Measurements from ENCODE around the gene PHF14. TPM values are rescaled to one million over a fixed set of nuclear protein-coding genes. Genes with fewer than 3 reads are reported as not detected.

The PHF14 gene
- total RNA-seq, 1 experiment from 2014 or later: 49.3 TPM

DNA sequence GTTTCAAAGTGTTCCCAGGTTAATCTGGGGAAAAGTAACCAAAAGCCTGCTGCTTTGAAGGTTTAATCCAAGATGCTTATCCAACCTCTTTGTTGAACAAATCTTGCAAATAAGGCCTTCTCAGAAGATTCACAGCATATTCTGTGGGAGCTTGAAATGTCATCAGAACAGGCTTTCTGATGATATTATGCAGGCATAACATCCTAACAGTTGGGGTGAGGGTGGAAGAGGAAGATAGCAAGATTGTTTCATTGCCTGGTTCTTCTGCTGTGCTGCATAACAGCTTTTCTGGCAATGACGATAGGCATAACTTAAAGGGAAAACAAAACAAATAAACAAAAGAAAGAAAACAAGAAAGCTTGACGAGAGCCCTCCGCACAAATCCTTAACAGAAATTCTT, 217.4 kb downstream of the PHF14 start:
- Histone ChIP-seq H3K27me3 (ENCODE audit: insufficient read depth, low read depth) (no peaks in the 10 kb centered on the region), H3K4me3 (no peak overlapping the region), H3K27ac (no peak overlapping the region), H3K9me2 (ENCODE audit: insufficient read depth) (no peaks in the 10 kb centered on the region), H3F3A (ENCODE audit: insufficient read depth, low read depth) (no peaks in the 10 kb centered on the region), H3K79me2 (ENCODE audit: low read depth) (no peaks in the 10 kb centered on the region), H3K4me2 (no peak overlapping the region), H2AFZ (no peak overlapping the region), H3K36me3 (ENCODE audit: low read depth) (no peaks in the 10 kb centered on the region), H4K20me1 (ENCODE audit: insufficient read depth) (no peaks in the 10 kb centered on the region), H3K4me1 (replicated peaks; ENCODE audit: insufficient read depth) (no peaks in the 10 kb centered on the region), H3K9me3 (ENCODE audit: insufficient read depth, low read depth) (no peaks in the 10 kb centered on the region)
- TF ChIP-seq, protein P1, sequence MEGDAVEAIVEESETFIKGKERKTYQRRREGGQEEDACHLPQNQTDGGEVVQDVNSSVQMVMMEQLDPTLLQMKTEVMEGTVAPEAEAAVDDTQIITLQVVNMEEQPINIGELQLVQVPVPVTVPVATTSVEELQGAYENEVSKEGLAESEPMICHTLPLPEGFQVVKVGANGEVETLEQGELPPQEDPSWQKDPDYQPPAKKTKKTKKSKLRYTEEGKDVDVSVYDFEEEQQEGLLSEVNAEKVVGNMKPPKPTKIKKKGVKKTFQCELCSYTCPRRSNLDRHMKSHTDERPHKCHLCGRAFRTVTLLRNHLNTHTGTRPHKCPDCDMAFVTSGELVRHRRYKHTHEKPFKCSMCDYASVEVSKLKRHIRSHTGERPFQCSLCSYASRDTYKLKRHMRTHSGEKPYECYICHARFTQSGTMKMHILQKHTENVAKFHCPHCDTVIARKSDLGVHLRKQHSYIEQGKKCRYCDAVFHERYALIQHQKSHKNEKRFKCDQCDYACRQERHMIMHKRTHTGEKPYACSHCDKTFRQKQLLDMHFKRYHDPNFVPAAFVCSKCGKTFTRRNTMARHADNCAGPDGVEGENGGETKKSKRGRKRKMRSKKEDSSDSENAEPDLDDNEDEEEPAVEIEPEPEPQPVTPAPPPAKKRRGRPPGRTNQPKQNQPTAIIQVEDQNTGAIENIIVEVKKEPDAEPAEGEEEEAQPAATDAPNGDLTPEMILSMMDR (conservative IDR thresholded peaks at IDR 0.05): no peak
- TF ChIP-seq EZH2 (IDR thresholded peaks at IDR 0.05; ENCODE audit: low read depth): no peak
- ChIA-PET CTCF (no interaction called here), POLR2A (ENCODE audit: unreplicated experiment) (no interaction called here)
- no TSS peak for BruUV-seq (replicated peaks)
- intact Hi-C loops (cut with micrococcal nuclease; ENCODE audit: unreplicated experiment): no loop called here
- no peak for DNase-seq

DNA sequence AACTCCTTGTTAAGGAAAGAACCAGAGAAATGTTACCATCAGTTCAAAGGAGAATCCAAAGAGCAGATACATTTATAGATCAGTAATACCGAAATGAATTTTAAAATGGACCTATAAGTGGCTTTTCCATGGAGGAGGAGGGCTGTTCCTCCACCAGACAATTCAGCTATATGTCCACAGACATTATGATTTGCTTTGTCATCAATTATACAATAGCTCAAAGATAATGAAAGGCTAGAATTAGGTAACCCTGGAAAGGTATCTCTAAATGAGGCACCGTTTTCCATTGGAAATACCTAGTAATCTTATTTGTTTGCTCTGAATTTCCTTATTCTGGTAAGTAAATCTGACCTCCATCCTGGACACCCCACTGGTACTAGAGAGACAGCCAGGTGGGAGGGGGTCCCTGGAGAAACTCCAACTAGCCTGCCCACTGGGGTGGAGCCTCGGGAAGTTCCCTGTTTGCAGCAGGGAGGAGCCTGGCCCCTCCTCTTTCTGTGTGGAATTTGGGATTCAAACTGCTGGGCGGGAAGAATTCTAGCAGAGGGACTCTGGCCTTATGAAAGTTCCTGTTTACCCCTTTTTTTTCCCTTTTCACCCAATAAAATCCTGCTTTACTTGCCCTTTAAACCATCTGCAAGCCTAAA, 218.0 kb downstream of the PHF14 start:
- ChIA-PET CTCF (no interaction called here), POLR2A (ENCODE audit: unreplicated experiment) (no interaction called here)
- Histone ChIP-seq H2AFZ (no peak overlapping the region), H3K9me2 (ENCODE audit: insufficient read depth) (no peaks in the 10 kb centered on the region), H3K4me2 (no peak overlapping the region), H3K79me2 (ENCODE audit: low read depth) (no peaks in the 10 kb centered on the region), H3K4me3 (no peak overlapping the region), H3K36me3 (ENCODE audit: low read depth) (no peaks in the 10 kb centered on the region), H3F3A (ENCODE audit: insufficient read depth, low read depth) (no peaks in the 10 kb centered on the region), H3K27me3 (ENCODE audit: insufficient read depth, low read depth) (no peaks in the 10 kb centered on the region), H3K9me3 (ENCODE audit: insufficient read depth, low read depth) (no peaks in the 10 kb centered on the region), H4K20me1 (ENCODE audit: insufficient read depth) (no peaks in the 10 kb centered on the region), H3K27ac (no peak overlapping the region), H3K4me1 (replicated peaks; ENCODE audit: insufficient read depth) (no peaks in the 10 kb centered on the region)
- no peak for DNase-seq
- no peak for TF ChIP-seq EZH2 (IDR thresholded peaks at IDR 0.05; ENCODE audit: low read depth)
- TF ChIP-seq, protein P1 (conservative IDR thresholded peaks at IDR 0.05): no peak
- intact Hi-C loops (cut with micrococcal nuclease; ENCODE audit: unreplicated experiment): no loop called here
- no TSS peak for BruUV-seq (replicated peaks)

GRCh38 chr7:11192506-11192905, 218.8 kb downstream of the PHF14 start:
- POLR2A ChIA-PET (ENCODE audit: unreplicated experiment): no interaction called here
- no peaks in the 10 kb centered on the region for H4K20me1 ChIP-seq (ENCODE audit: insufficient read depth)
- DNase-seq: no peak
- no TSS peak for BruUV-seq (replicated peaks)
- no peaks in the 10 kb centered on the region for H3K4me1 ChIP-seq (replicated peaks; ENCODE audit: insufficient read depth)
- no peak overlapping the region for H3K27ac ChIP-seq
- intact Hi-C loops (cut with micrococcal nuclease; ENCODE audit: unreplicated experiment): no loop called here
- no peaks in the 10 kb centered on the region for H3K9me2 ChIP-seq (ENCODE audit: insufficient read depth)
- H3K9me3 ChIP-seq (ENCODE audit: insufficient read depth, low read depth): no peaks in the 10 kb centered on the region
- H3K79me2 ChIP-seq (ENCODE audit: low read depth): no peaks in the 10 kb centered on the region
- H2AFZ ChIP-seq: no peak overlapping the region
- CTCF ChIA-PET: no interaction called here
- no peaks in the 10 kb centered on the region for H3K36me3 ChIP-seq (ENCODE audit: low read depth)
- TF ChIP-seq EZH2 (IDR thresholded peaks at IDR 0.05; ENCODE audit: low read depth): no peak
- TF ChIP-seq, protein P1 (conservative IDR thresholded peaks at IDR 0.05): no peak
- H3K4me3 ChIP-seq: no peak overlapping the region
- no peaks in the 10 kb centered on the region for H3K27me3 ChIP-seq (ENCODE audit: insufficient read depth, low read depth)
- H3F3A ChIP-seq (ENCODE audit: insufficient read depth, low read depth): no peaks in the 10 kb centered on the region
- no peak overlapping the region for H3K4me2 ChIP-seq
